Activated CD4-positive, CD25-positive, alpha-beta regulatory T cell treated with anti-CD3 and anti-CD28 coated beads, Interleukin-2, amount 50 U/mL, for 72 hours (primary cell): ENCODE results near the gene KMT2D.

ENCODE experiments used
- DNase-seq: peaks from one replicate; pipeline ENCODE4 v3.0.0; 2021

The KMT2D gene

GRCh38 chr12:49032679-49033447 lies 27.7 kb downstream of the KMT2D start:
- no peak for DNase-seq

GRCh38 chr12:49032276-49032675 lies 28.3 kb downstream of the KMT2D start:
- no peak for DNase-seq

- DNase-seq = no peak
Measured at GRCh38 chr12:49031573-49032161, 28.9 kb downstream of the KMT2D start.

GRCh38 chr12:49030714-49031572 lies 29.7 kb downstream of the KMT2D start:
- no peak for DNase-seq

GRCh38 chr12:49030119-49030518 lies 30.5 kb downstream of the KMT2D start:
- no peak for DNase-seq

- DNase-seq = no peak
Measured at GRCh38 chr12:49028666-49029275, 31.8 kb downstream of the KMT2D start.

GRCh38 chr12:49027846-49028555 lies 32.6 kb downstream of the KMT2D start:
- DNase-seq = no peak

- no peak for DNase-seq
Measured at GRCh38 chr12:49026678-49027480, 33.7 kb downstream of the KMT2D start.

- DNase-seq = no peak
Measured at GRCh38 chr12:49026101-49026500, 34.5 kb downstream of the KMT2D start.

- DNase-seq = no peak
Measured at GRCh38 chr12:49025463-49025862, 35.1 kb downstream of the KMT2D start.

GRCh38 chr12:49024543-49024942 lies 36.1 kb downstream of the KMT2D start:
- DNase-seq = no peak

- no peak for DNase-seq
Measured at GRCh38 chr12:49023812-49024211, 36.8 kb downstream of the KMT2D start.

- no peak for DNase-seq
Measured at GRCh38 chr12:49022558-49023178, 37.9 kb downstream of the KMT2D start.

- no peak for DNase-seq
Measured at GRCh38 chr12:49021292-49021915, 39.2 kb downstream of the KMT2D start.

GRCh38 chr12:49020441-49020840 lies 40.2 kb downstream of the KMT2D start:
- no peak for DNase-seq

GRCh38 chr12:49019443-49020324 lies 40.9 kb downstream of the KMT2D start:
- DNase-seq = no peak

GRCh38 chr12:49019120-49019430 lies 41.5 kb downstream of the KMT2D start:
- DNase-seq = no peak

- DNase-seq = peak; percentile 94
Measured at GRCh38 chr12:49018261-49019119, 42.1 kb downstream of the KMT2D start, which contains the start of gene PRKAG1. TSS of gene PRKAG1 (minus strand) at chr12:49018776. CDS start at chr12:49018740, 36 bp downstream.

GRCh38 chr12:49017891-49018260 lies 42.7 kb downstream of the KMT2D start:
- no peak for DNase-seq
